Stimulated activated memory B cell treated with anti-CD40 and anti-IgM and Interleukin-4, amounts not matched to agents 10 μg/mL and 1 μg/mL and 100 μg/mL, for 72 hours (primary cell): ENCODE measurements around the gene ZNF774.
"Not testable (repeated sequence)": the region's sequence is repeated elsewhere in the genome, so short reads cannot be mapped to it uniquely, and the experiment has no call there.

Experiments used
- ATAC-seq: fragments of 150-1000 bp; cut with Tn5 transposase; 2 replicates; pipeline ENCODE4 v1.10.0; 2021
- H3K27ac Mint-ChIP-seq: one replicate; pipeline ENCODE4 v1.8.0; 2022; ENCODE audit warnings: mild to moderate bottlenecking, mixed read lengths
- H3K27me3 Mint-ChIP-seq: one replicate; pipeline ENCODE4 v1.8.0; 2022; ENCODE audit warnings: mixed read lengths
- H3K36me3 Mint-ChIP-seq: one replicate; pipeline ENCODE4 v1.8.0; 2022; ENCODE audit warnings: mixed read lengths
- H3K4me1 Mint-ChIP-seq: one replicate; pipeline ENCODE4 v1.8.0; 2022; ENCODE audit warnings: mixed read lengths
- H3K4me3 Mint-ChIP-seq: one replicate; pipeline ENCODE4 v1.8.0; 2022; ENCODE audit warnings: mild to moderate bottlenecking, moderate library complexity, mixed read lengths
- H3K9me3 Mint-ChIP-seq: one replicate; pipeline ENCODE4 v1.8.0; 2022; ENCODE audit warnings: mixed read lengths

The ZNF774 gene

DNA sequence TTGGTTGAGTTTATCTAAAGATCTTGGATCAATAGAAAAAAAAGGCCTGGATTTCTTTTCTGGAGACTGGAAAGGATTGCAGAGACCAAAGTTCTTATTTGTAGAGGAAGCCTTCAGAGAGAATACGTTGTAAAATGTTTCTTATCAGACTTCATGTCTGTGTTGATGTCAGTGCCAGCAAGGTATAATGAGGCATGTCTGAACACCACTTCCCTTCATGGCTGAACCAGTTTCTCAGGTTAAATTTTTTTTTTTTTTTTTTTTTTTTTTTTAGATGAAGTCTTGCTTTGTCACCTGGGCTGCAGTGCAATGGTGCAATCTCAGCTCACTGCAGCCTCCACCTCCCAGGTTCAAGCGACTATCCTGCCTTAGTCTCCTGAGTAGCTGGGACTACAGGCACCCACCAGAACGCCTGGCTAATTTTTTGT lies 17.8 kb upstream of the ZNF774 start:
- Mint-ChIP-seq H3K4me3 (no peak overlapping the region), H3K27me3 (no peaks in the 10 kb centered on the region), H3K36me3 (no peaks in the 10 kb centered on the region), H3K9me3 (no peaks in the 10 kb centered on the region), H3K4me1 (peaks cover 9% of the 10 kb centered on the region), H3K27ac (no peak overlapping the region)
- ATAC-seq = no peak

- H3K4me3 Mint-ChIP-seq = no peak overlapping the region
Observed at GRCh38 chr15:90336705-90337141, 15.4 kb upstream of the ZNF774 start.

GRCh38 chr15:90337256-90337655 lies 14.8 kb upstream of the ZNF774 start:
- Mint-ChIP-seq H3K27me3 (no peaks in the 10 kb centered on the region), H3K36me3 (no peaks in the 10 kb centered on the region), H3K4me1 (peaks cover 9% of the 10 kb centered on the region), H3K4me3 (no peak overlapping the region), H3K9me3 (no peaks in the 10 kb centered on the region), H3K27ac (no peak overlapping the region)
- ATAC-seq = no peak

More at GRCh38 chr15:90336705-90337141, 15.4 kb upstream of the ZNF774 start:
- peaks cover 9% of the 10 kb centered on the region for H3K4me1 Mint-ChIP-seq
- no peak overlapping the region for H3K27ac Mint-ChIP-seq
- no peaks in the 10 kb centered on the region for H3K27me3 Mint-ChIP-seq
- peak; percentile 65 for ATAC-seq
- H3K9me3 Mint-ChIP-seq = no peaks in the 10 kb centered on the region
- H3K36me3 Mint-ChIP-seq = no peaks in the 10 kb centered on the region

DNA sequence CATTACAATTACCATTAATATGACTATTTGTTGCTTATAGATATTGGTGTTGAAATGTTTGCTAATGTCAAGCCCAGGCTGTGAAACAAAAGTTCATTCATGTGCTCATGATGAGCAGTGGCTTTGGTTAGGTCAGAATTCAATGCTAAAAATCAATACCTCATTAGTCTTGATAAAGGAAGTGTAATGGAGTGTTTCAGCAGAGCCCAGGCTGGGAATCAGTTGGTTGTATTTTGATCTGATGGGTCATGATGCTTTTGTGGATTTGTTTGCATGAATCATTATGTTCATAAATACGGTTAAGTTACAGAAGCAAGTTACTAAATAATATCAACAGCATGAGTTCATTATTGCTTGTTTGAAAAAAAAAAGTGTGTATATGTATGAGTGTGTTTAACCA lies 13.6 kb upstream of the ZNF774 start:
- no peak overlapping the region for H3K4me3 Mint-ChIP-seq
- H3K9me3 Mint-ChIP-seq = no peaks in the 10 kb centered on the region
- no peak overlapping the region for H3K27ac Mint-ChIP-seq
- no peak for ATAC-seq
- no peaks in the 10 kb centered on the region for H3K36me3 Mint-ChIP-seq
- H3K4me1 Mint-ChIP-seq = peaks cover 15% of the 10 kb centered on the region
- no peaks in the 10 kb centered on the region for H3K27me3 Mint-ChIP-seq

GRCh38 chr15:90340345-90340744 lies 11.7 kb upstream of the ZNF774 start:
- H3K4me3 Mint-ChIP-seq = no peak overlapping the region
- H3K27me3 Mint-ChIP-seq = no peaks in the 10 kb centered on the region
- no peaks in the 10 kb centered on the region for H3K9me3 Mint-ChIP-seq
- peaks cover 15% of the 10 kb centered on the region for H3K4me1 Mint-ChIP-seq
- no peak overlapping the region for H3K27ac Mint-ChIP-seq
- no peak for ATAC-seq
- no peaks in the 10 kb centered on the region for H3K36me3 Mint-ChIP-seq

GRCh38 chr15:90343302-90343790 lies 8.7 kb upstream of the ZNF774 start:
- Mint-ChIP-seq H3K27me3 (no peaks in the 10 kb centered on the region), H3K27ac (no peak overlapping the region), H3K4me1 (peaks cover 5% of the 10 kb centered on the region), H3K9me3 (no peaks in the 10 kb centered on the region), H3K36me3 (no peaks in the 10 kb centered on the region), H3K4me3 (no peak overlapping the region)
- no peak for ATAC-seq

GRCh38 chr15:90344662-90345061 lies 7.4 kb upstream of the ZNF774 start:
- Mint-ChIP-seq H3K9me3 (no peaks in the 10 kb centered on the region), H3K4me1 (peaks cover 5% of the 10 kb centered on the region), H3K4me3 (no peak overlapping the region), H3K36me3 (no peaks in the 10 kb centered on the region), H3K27me3 (no peaks in the 10 kb centered on the region), H3K27ac (no peak overlapping the region)
- ATAC-seq = no peak

DNA sequence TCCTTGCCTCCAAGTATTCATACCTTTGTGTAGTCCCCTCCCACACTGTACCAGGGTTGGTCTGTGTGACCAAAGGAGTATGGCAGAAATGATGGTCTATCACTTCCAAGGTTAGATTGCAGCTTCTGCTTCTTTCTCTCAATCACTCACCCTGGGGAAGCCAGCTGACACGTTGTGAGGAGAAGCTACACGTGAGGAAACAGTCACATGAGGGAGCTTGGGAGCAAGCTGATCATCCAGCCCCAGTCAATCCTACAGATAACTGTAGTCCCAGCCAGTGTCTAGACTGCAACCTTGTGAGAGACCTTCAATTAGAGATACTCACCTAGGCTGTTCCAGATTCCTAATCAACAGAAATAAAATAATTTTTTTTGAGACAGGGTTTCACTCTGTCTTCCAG lies 6.2 kb upstream of the ZNF774 start:
- ATAC-seq = no peak
- H3K27ac Mint-ChIP-seq = no peak overlapping the region
- H3K4me3 Mint-ChIP-seq = no peak overlapping the region
- H3K27me3 Mint-ChIP-seq = no peaks in the 10 kb centered on the region
- H3K9me3 Mint-ChIP-seq = no peaks in the 10 kb centered on the region
- no peaks in the 10 kb centered on the region for H3K36me3 Mint-ChIP-seq
- H3K4me1 Mint-ChIP-seq = peaks cover 5% of the 10 kb centered on the region

DNA sequence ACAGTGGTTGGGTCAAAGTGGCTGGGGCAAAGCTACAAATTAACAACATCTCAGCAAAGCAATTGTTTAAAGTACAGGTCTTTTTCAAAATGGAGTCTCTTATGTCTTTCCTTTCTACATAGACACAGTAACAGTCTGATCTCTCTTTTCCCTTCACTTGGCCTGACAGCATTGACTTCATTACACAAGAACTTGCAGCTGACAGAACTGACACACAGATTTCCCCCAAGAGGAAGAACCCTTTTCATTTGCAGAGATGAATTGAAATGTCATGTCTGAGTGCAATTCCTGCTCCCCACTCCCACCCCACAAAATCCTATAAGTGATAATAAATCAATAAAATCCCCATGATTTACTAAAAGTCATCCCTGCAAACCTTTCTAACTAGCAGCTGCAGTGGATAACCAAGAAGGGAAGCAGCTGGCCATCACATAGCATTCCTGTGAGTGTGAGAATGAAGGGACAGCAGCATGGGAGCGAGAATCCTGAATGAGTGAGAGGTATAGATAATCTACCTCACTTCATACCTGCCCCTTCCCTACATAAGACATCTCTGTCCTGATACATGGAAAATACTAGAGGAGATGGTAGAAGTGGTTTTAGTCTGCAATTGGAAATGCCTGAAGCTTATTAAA lies 4.5 kb upstream of the ZNF774 start:
- H3K4me3 Mint-ChIP-seq, H3K9me3 Mint-ChIP-seq, H3K36me3 Mint-ChIP-seq, H3K27ac Mint-ChIP-seq, ATAC-seq, H3K27me3 Mint-ChIP-seq: not testable (repeated sequence)
- peaks cover 13% of the 10 kb centered on the region for H3K4me1 Mint-ChIP-seq

DNA sequence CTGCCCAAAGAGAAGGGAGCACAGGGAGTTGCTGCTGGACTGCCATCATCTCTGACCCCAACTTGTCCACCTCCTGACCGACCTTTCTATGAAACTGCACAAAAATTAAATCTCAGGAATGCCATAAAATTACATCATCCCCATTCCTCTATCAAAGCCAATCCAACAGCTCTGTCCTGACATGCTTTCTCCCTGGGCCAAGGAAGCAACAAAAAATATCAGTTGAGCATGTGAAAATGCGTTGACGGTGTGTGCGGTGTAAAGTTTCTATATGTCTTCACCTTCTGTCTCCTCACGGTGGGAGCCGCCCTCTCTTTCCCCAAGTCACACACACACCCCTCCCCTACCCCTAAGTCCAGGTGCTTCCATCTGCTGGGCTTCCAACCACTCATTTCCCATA lies 3.6 kb upstream of the ZNF774 start:
- Mint-ChIP-seq H3K9me3 (no peaks in the 10 kb centered on the region), H3K27ac (no peak overlapping the region), H3K27me3 (no peaks in the 10 kb centered on the region), H3K4me1 (peaks cover 12% of the 10 kb centered on the region), H3K36me3 (no peaks in the 10 kb centered on the region), H3K4me3 (no peak overlapping the region)
- no peak for ATAC-seq

DNA sequence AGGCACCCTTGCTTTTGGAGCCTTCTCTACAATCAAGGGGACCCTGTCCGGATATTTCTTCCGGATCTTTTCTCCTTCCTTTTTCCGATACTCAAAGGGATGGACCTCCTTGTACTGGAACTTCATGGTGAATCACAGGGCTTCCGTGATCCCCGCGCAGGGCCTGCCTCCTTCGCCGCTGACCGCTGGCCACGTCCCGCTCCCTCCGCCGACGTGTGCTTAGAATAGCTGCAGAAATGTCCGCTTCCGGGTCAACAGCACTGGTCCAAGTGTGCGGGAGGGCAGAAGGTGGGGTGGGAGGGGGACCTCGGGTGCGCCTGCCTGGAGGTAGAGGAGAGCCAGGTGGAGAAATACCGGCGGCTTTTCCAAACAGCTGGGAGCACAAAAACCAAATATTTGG lies 3.0 kb upstream of the ZNF774 start:
- Mint-ChIP-seq H3K9me3 (no peaks in the 10 kb centered on the region), H3K4me1 (peaks cover 12% of the 10 kb centered on the region), H3K27me3 (no peaks in the 10 kb centered on the region), H3K4me3 (no peak overlapping the region), H3K27ac (no peak overlapping the region), H3K36me3 (no peaks in the 10 kb centered on the region)
- ATAC-seq = no peak

- Mint-ChIP-seq H3K36me3 (no peaks in the 10 kb centered on the region), H3K27ac (no peak overlapping the region)
- no peak for ATAC-seq
Observed at GRCh38 chr15:90349821-90350220, 2.3 kb upstream of the ZNF774 start.

GRCh38 chr15:90351479-90352106 lies 491 bp upstream of the ZNF774 start:
- peak overlapping the region; percentile 87 for H3K4me3 Mint-ChIP-seq
- ATAC-seq = peak; percentile 2
- peaks cover 12% of the 10 kb centered on the region for H3K4me1 Mint-ChIP-seq
- peak overlapping the region; percentile 82 for H3K27ac Mint-ChIP-seq
- H3K36me3 Mint-ChIP-seq = no peaks in the 10 kb centered on the region
- H3K27me3 Mint-ChIP-seq = no peaks in the 10 kb centered on the region
- H3K9me3 Mint-ChIP-seq = no peaks in the 10 kb centered on the region

More at GRCh38 chr15:90349821-90350220, 2.3 kb upstream of the ZNF774 start:
- H3K4me1 Mint-ChIP-seq = peaks cover 12% of the 10 kb centered on the region
- H3K9me3 Mint-ChIP-seq = no peaks in the 10 kb centered on the region
- no peaks in the 10 kb centered on the region for H3K27me3 Mint-ChIP-seq
- no peak overlapping the region for H3K4me3 Mint-ChIP-seq

DNA sequence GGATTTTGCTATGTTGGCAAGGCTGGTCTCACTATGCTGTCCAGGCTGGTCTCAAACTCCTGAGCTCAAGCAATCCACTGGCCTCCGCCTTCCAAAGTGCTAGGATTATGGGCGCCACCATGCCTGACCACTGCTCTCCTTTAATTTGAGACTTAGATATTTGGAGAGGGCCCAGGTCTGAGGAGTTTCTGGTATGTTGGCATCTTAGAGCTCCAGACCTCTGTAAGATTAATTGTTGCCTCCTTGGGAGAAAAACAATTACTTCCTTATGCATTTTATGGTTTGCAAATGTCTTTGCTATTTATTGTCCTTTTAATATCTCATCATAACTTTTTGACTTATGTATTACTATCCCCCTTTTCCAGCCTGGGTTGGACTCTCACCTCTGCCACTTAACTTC lies 2.9 kb downstream of the ZNF774 start:
- no peaks in the 10 kb centered on the region for H3K36me3 Mint-ChIP-seq
- H3K4me3 Mint-ChIP-seq = no peak overlapping the region
- H3K27me3 Mint-ChIP-seq = no peaks in the 10 kb centered on the region
- no peak for ATAC-seq
- H3K4me1 Mint-ChIP-seq = peaks cover 12% of the 10 kb centered on the region
- no peaks in the 10 kb centered on the region for H3K9me3 Mint-ChIP-seq
- H3K27ac Mint-ChIP-seq = no peak overlapping the region

GRCh38 chr15:90358124-90359033 lies 6.3 kb downstream of the ZNF774 start:
- H3K36me3 Mint-ChIP-seq = no peaks in the 10 kb centered on the region
- ATAC-seq = no peak
- peaks cover 9% of the 10 kb centered on the region for H3K4me1 Mint-ChIP-seq
- H3K4me3 Mint-ChIP-seq = no peak overlapping the region
- H3K9me3 Mint-ChIP-seq = no peaks in the 10 kb centered on the region
- no peak overlapping the region for H3K27ac Mint-ChIP-seq
- no peaks in the 10 kb centered on the region for H3K27me3 Mint-ChIP-seq
